ENCODE data around the gene AFG3L2. TPM values are rescaled to one million over a fixed set of nuclear protein-coding genes. Genes with fewer than 3 reads are reported as not detected.

Gene AFG3L2
- total and polyA plus RNA-seq, 4 donors: 16.4 to 41.3 (median 33.8) TPM

GRCh38 chr18:12324991-12325725, 51.9 kb downstream of the AFG3L2 start:
- no peak overlapping the region for H3K27ac ChIP-seq (ENCODE audit: low read depth in 1 of 2, low read length in 1 of 2)
- no peaks in the 10 kb centered on the region for H3K27me3 ChIP-seq (ENCODE audit: control insufficient read depth in 3 of 3, insufficient read depth in 3 of 3, low read length in 2 of 3)
- WGBS, 2 donors: 98% methylated on average over 58 of the region's 58 CpGs
- no peak for TF ChIP-seq CTCF (IDR thresholded peaks at IDR 0.05; ENCODE audit: control extremely low read depth, extremely low read depth)
- DNase-seq: no peak
- peaks cover 0 to 5% (median 0%) of the 10 kb centered on the region in 4 donors for H3K9me3 ChIP-seq (ENCODE audit: control insufficient read depth in 4 of 4, insufficient read depth in 3 of 4, low read length in 3 of 4)
- no peak for ATAC-seq (ENCODE audit: insufficient read depth, low FRiP score)
- H3K9ac ChIP-seq (ENCODE audit: insufficient read depth in 1 of 2, low read length in 2 of 2): no peak overlapping the region
- H3K4me3 ChIP-seq: no peak overlapping the region
- H3K36me3 ChIP-seq (ENCODE audit: control insufficient read depth in 4 of 4, insufficient read depth in 4 of 4, low read length in 4 of 4): peaks cover 27 to 46% (median 32%) of the 10 kb centered on the region in 4 donors
- peaks cover 0 to 4% (median 0%) of the 10 kb centered on the region in 5 donors for H3K4me1 ChIP-seq (ENCODE audit: control insufficient read depth in 5 of 5, insufficient read depth in 5 of 5, low read length in 5 of 5)

- H3K9ac ChIP-seq (ENCODE audit: insufficient read depth in 1 of 2, low read length in 2 of 2): no peak overlapping the region
- H3K27me3 ChIP-seq (ENCODE audit: control insufficient read depth in 3 of 3, insufficient read depth in 3 of 3, low read length in 2 of 3): no peaks in the 10 kb centered on the region
- 63 to 71% methylated on average over 4 of the region's 4 CpGs for WGBS, 2 donors
- TF ChIP-seq CTCF (IDR thresholded peaks at IDR 0.05; ENCODE audit: control extremely low read depth, extremely low read depth): no peak
- peaks cover 0 to 5% (median 0%) of the 10 kb centered on the region in 4 donors for H3K9me3 ChIP-seq (ENCODE audit: control insufficient read depth in 4 of 4, insufficient read depth in 3 of 4, low read length in 3 of 4)
- H3K27ac ChIP-seq (ENCODE audit: low read depth in 1 of 2, low read length in 1 of 2): no peak overlapping the region
- no peak overlapping the region for H3K4me3 ChIP-seq
- H3K36me3 ChIP-seq (ENCODE audit: control insufficient read depth in 4 of 4, insufficient read depth in 4 of 4, low read length in 4 of 4): peaks cover 16 to 31% (median 23%) of the 10 kb centered on the region in 4 donors
- peaks cover 0 to 10% (median 0%) of the 10 kb centered on the region in 5 donors for H3K4me1 ChIP-seq (ENCODE audit: control insufficient read depth in 5 of 5, insufficient read depth in 5 of 5, low read length in 5 of 5)
- DNase-seq (no peak), ATAC-seq (ENCODE audit: insufficient read depth, low FRiP score) (no peak)
Observed at GRCh38 chr18:12321333-12321732, 55.7 kb downstream of the AFG3L2 start.

- Histone ChIP-seq H3K36me3 (ENCODE audit: control insufficient read depth in 4 of 4, insufficient read depth in 4 of 4, low read length in 4 of 4) (peaks cover 7 to 20% (median 13%) of the 10 kb centered on the region in 4 donors), H3K27ac (ENCODE audit: low read depth in 1 of 2, low read length in 1 of 2) (no peak overlapping the region), H3K27me3 (ENCODE audit: control insufficient read depth in 3 of 3, insufficient read depth in 3 of 3, low read length in 2 of 3) (no peaks in the 10 kb centered on the region), H3K4me3 (no peak overlapping the region), H3K9ac (ENCODE audit: insufficient read depth in 1 of 2, low read length in 2 of 2) (no peak overlapping the region), H3K4me1 (ENCODE audit: control insufficient read depth in 5 of 5, insufficient read depth in 5 of 5, low read length in 5 of 5) (peaks cover 0 to 27% (median 0%) of the 10 kb centered on the region in 5 donors), H3K9me3 (ENCODE audit: control insufficient read depth in 4 of 4, insufficient read depth in 3 of 4, low read length in 3 of 4) (no peaks in the 10 kb centered on the region)
- DNase-seq: no peak
- no peak for TF ChIP-seq CTCF (IDR thresholded peaks at IDR 0.05; ENCODE audit: control extremely low read depth, extremely low read depth)
- no peak for ATAC-seq (ENCODE audit: insufficient read depth, low FRiP score)
- WGBS, 2 donors: 55 to 72% methylated on average over 4 to 5 of the region's 5 CpGs
Observed at GRCh38 chr18:12318857-12319256, 58.2 kb downstream of the AFG3L2 start.

Data from lung (tissue), 12 donors.